GM21447 (cell line): ENCODE results near the gene DPF3.

ENCODE experiments used
- ATAC-seq: cut with Tn5 transposase; IDR thresholded peaks from one replicate; pipeline ENCODE4 v1.9.1; 2021; ENCODE audit not compliant: unreplicated experiment

Gene DPF3

GRCh38 chr14:72801381-72801812 lies 92.5 kb downstream of the DPF3 start:
- ATAC-seq, result no peak

GRCh38 chr14:72800848-72801370 lies 93.0 kb downstream of the DPF3 start:
- no peak for ATAC-seq

GRCh38 chr14:72800296-72800695 lies 93.6 kb downstream of the DPF3 start:
- no peak for ATAC-seq

GRCh38 chr14:72796935-72797334 lies 97.0 kb downstream of the DPF3 start:
- no peak for ATAC-seq

GRCh38 chr14:72793156-72793939 lies 100.6 kb downstream of the DPF3 start:
- no peak for ATAC-seq

GRCh38 chr14:72792051-72792788 lies 101.7 kb downstream of the DPF3 start:
- ATAC-seq, result no peak

- ATAC-seq, result no peak
Measured at GRCh38 chr14:72790887-72791566, 102.9 kb downstream of the DPF3 start.

- ATAC-seq, result no peak
Measured at GRCh38 chr14:72788972-72789728, 104.8 kb downstream of the DPF3 start.

- ATAC-seq, result no peak
Measured at GRCh38 chr14:72788255-72788654, 105.6 kb downstream of the DPF3 start.

GRCh38 chr14:72787841-72788240 lies 106.1 kb downstream of the DPF3 start:
- no peak for ATAC-seq

GRCh38 chr14:72786378-72787350 lies 107.2 kb downstream of the DPF3 start:
- ATAC-seq, result no peak

GRCh38 chr14:72783741-72784140 lies 110.2 kb downstream of the DPF3 start:
- no peak for ATAC-seq

GRCh38 chr14:72782817-72783216 lies 111.1 kb downstream of the DPF3 start:
- ATAC-seq, result no peak

GRCh38 chr14:72781561-72782508 lies 112.1 kb downstream of the DPF3 start:
- no peak for ATAC-seq

GRCh38 chr14:72780751-72781150 lies 113.2 kb downstream of the DPF3 start:
- ATAC-seq, result no peak

- ATAC-seq, result no peak
Measured at GRCh38 chr14:72779679-72780078, 114.2 kb downstream of the DPF3 start.

- no peak for ATAC-seq
Measured at GRCh38 chr14:72777636-72778035, 116.3 kb downstream of the DPF3 start.

GRCh38 chr14:72776701-72777261 lies 117.1 kb downstream of the DPF3 start:
- no peak for ATAC-seq
